ENCODE measurements around the gene KIRREL1. TPM values are rescaled to one million over a fixed set of nuclear protein-coding genes. Genes with fewer than 3 reads are reported as not detected.

Gene KIRREL1
- total and polyA plus RNA-seq, 2 of the 13 experiments (the other 11 are each of a cell fraction or from before 2014, with no cell fraction given): 0.02 to 0.03 TPM

DNA sequence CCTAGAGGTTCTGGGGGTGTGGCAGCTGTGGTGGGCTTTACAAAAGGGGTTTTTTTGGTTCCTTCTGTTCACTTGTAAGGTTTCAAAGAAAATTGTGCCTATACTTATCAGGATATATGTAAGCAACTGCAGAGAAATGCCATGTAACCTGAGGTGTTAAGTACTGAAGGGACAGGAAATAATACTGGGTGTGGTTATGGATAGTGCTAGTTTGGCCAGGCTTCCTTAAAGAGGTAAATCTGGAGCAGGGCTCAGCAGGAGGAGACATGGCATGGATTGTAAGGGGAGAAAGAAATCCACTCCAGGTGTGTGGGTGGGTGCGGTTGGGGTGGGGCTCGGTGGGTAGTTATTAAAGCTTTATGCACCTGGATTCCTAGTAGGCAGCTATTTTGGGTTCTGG lies 28.3 kb downstream of the KIRREL1 start (continued):
- no peak for TF ChIP-seq ZNF776 (CRISPR knock-in tag; IDR thresholded peaks at IDR 0.05)
- TF ChIP-seq, protein P1, sequence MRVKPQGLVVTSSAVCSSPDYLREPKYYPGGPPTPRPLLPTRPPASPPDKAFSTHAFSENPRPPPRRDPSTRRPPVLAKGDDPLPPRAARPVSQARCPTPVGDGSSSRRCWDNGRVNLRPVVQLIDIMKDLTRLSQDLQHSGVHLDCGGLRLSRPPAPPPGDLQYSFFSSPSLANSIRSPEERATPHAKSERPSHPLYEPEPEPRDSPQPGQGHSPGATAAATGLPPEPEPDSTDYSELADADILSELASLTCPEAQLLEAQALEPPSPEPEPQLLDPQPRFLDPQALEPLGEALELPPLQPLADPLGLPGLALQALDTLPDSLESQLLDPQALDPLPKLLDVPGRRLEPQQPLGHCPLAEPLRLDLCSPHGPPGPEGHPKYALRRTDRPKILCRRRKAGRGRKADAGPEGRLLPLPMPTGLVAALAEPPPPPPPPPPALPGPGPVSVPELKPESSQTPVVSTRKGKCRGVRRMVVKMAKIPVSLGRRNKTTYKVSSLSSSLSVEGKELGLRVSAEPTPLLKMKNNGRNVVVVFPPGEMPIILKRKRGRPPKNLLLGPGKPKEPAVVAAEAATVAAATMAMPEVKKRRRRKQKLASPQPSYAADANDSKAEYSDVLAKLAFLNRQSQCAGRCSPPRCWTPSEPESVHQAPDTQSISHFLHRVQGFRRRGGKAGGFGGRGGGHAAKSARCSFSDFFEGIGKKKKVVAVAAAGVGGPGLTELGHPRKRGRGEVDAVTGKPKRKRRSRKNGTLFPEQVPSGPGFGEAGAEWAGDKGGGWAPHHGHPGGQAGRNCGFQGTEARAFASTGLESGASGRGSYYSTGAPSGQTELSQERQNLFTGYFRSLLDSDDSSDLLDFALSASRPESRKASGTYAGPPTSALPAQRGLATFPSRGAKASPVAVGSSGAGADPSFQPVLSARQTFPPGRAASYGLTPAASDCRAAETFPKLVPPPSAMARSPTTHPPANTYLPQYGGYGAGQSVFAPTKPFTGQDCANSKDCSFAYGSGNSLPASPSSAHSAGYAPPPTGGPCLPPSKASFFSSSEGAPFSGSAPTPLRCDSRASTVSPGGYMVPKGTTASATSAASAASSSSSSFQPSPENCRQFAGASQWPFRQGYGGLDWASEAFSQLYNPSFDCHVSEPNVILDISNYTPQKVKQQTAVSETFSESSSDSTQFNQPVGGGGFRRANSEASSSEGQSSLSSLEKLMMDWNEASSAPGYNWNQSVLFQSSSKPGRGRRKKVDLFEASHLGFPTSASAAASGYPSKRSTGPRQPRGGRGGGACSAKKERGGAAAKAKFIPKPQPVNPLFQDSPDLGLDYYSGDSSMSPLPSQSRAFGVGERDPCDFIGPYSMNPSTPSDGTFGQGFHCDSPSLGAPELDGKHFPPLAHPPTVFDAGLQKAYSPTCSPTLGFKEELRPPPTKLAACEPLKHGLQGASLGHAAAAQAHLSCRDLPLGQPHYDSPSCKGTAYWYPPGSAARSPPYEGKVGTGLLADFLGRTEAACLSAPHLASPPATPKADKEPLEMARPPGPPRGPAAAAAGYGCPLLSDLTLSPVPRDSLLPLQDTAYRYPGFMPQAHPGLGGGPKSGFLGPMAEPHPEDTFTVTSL (CRISPR knock-in tag; IDR thresholded peaks at IDR 0.05; ENCODE audit: borderline replicate concordance): no peak
- no peak for TF ChIP-seq TAF15 (IDR thresholded peaks at IDR 0.05; ENCODE audit: low read depth, low read length, poor library complexity, severe bottlenecking)
- no peak for TF ChIP-seq FLYWCH1 (CRISPR knock-in tag; IDR thresholded peaks at IDR 0.05)
- no peak for TF ChIP-seq TAF1 (CRISPR knock-in tag; IDR thresholded peaks at IDR 0.05)
- TF ChIP-seq FIP1L1 (IDR thresholded peaks at IDR 0.05; ENCODE audit: borderline replicate concordance, insufficient read depth, low read depth, low read length): no peak
- TF ChIP-seq REPIN1 (CRISPR knock-in tag; IDR thresholded peaks at IDR 0.05; ENCODE audit: borderline replicate concordance, low read depth): no peak
- TF ChIP-seq, protein P2, sequence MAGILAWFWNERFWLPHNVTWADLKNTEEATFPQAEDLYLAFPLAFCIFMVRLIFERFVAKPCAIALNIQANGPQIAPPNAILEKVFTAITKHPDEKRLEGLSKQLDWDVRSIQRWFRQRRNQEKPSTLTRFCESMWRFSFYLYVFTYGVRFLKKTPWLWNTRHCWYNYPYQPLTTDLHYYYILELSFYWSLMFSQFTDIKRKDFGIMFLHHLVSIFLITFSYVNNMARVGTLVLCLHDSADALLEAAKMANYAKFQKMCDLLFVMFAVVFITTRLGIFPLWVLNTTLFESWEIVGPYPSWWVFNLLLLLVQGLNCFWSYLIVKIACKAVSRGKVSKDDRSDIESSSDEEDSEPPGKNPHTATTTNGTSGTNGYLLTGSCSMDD (CRISPR knock-in tag; IDR thresholded peaks at IDR 0.05): no peak

Data from HepG2 (cell line).